Measurements from ENCODE around the gene MGLL.

The MGLL gene

GRCh38 chr3:127732879-127733350 lies 89.4 kb downstream of the MGLL start:
- Histone ChIP-seq H3K27me3 (ENCODE audit: insufficient read depth, low read length) (no peaks in the 10 kb centered on the region), H3K9ac (ENCODE audit: low read length) (no peak overlapping the region), H3K4me1 (ENCODE audit: control insufficient read depth in 1 of 2, insufficient read depth in 2 of 2, low read length in 2 of 2) (peaks cover 5 to 11% of the 10 kb centered on the region in 2 experiments), H3K79me2 (ENCODE audit: control insufficient read depth, insufficient read depth, low read length, poor library complexity) (no peaks in the 10 kb centered on the region), H2AFZ (ENCODE audit: insufficient read depth, low read length, poor library complexity) (no peak overlapping the region), H4K91ac (ENCODE audit: low read depth, low read length) (no peak overlapping the region), H3K4me3 (ENCODE audit: low read depth, low read length) (no peak overlapping the region), H2AK5ac (ENCODE audit: low read length) (no peak overlapping the region), H3K9me3 (ENCODE audit: insufficient read depth, low read depth, low read length) (no peaks in the 10 kb centered on the region), H3K14ac (ENCODE audit: low read length) (no peak overlapping the region), H2BK5ac (ENCODE audit: low read depth, low read length, poor library complexity) (no peak overlapping the region), H3K18ac (ENCODE audit: low read length) (no peak overlapping the region), H3K4ac (ENCODE audit: low read depth, low read length) (no peak overlapping the region), H2BK12ac (ENCODE audit: low read length) (no peak overlapping the region), H4K12ac (ENCODE audit: low read depth, low read length) (no peak overlapping the region), H3K4me2 (ENCODE audit: low read length) (no peak overlapping the region), H4K8ac (ENCODE audit: low read depth, low read length) (no peak overlapping the region), H3K27ac (ENCODE audit: low read depth, low read length) (no peak overlapping the region), H2BK120ac (ENCODE audit: insufficient read depth, low read length, poor library complexity) (no peak overlapping the region), H3K36me3 (ENCODE audit: control insufficient read depth in 1 of 2, insufficient read depth in 2 of 2, low read length in 2 of 2) (no peaks in the 10 kb centered on the region), H3K23ac (ENCODE audit: low read length) (no peak overlapping the region), H3K79me1 (ENCODE audit: low read length) (peaks cover 4% of the 10 kb centered on the region)
- no peak for DNase-seq
- WGBS (ENCODE audit: extremely low coverage, insufficient coverage, insufficient read length): no CpG with 5 or more reads among the region's 9 CpGs

DNA sequence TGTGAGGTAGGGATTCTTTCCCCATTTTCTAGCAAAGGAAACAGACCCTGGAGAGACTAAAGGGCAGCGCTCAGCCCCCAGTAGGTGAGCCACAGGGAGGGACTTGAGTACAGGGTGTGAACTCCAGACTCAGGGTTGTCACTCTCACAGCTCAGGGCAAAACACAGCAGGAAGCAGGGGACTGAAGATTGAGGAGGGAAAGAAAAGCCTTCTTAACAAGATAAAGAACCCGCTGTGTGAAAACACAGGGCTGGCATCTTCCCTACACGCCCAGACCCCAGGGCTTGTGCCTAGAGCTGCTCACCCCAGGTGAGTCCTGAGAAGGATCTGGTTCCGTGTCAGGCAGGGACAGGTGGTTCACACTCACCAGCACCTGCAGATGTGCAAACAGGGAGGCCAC lies 90.0 kb downstream of the MGLL start:
- WGBS (ENCODE audit: extremely low coverage, insufficient coverage, insufficient read length): no CpG with 5 or more reads among the region's 4 CpGs
- Histone ChIP-seq H3K23ac (ENCODE audit: low read length) (no peak overlapping the region), H2BK120ac (ENCODE audit: insufficient read depth, low read length, poor library complexity) (no peak overlapping the region), H3K18ac (ENCODE audit: low read length) (no peak overlapping the region), H3K4me3 (ENCODE audit: low read depth, low read length) (no peak overlapping the region), H2BK5ac (ENCODE audit: low read depth, low read length, poor library complexity) (no peak overlapping the region), H3K14ac (ENCODE audit: low read length) (no peak overlapping the region), H3K9ac (ENCODE audit: low read length) (no peak overlapping the region), H4K8ac (ENCODE audit: low read depth, low read length) (no peak overlapping the region), H4K91ac (ENCODE audit: low read depth, low read length) (no peak overlapping the region), H2AFZ (ENCODE audit: insufficient read depth, low read length, poor library complexity) (no peak overlapping the region), H3K79me1 (ENCODE audit: low read length) (peaks cover 4% of the 10 kb centered on the region), H3K27ac (ENCODE audit: low read depth, low read length) (no peak overlapping the region), H3K4me2 (ENCODE audit: low read length) (no peak overlapping the region), H3K4ac (ENCODE audit: low read depth, low read length) (no peak overlapping the region), H3K36me3 (ENCODE audit: control insufficient read depth in 1 of 2, insufficient read depth in 2 of 2, low read length in 2 of 2) (no peaks in the 10 kb centered on the region), H2BK12ac (ENCODE audit: low read length) (no peak overlapping the region), H2AK5ac (ENCODE audit: low read length) (no peak overlapping the region), H3K4me1 (ENCODE audit: control insufficient read depth in 1 of 2, insufficient read depth in 2 of 2, low read length in 2 of 2) (peaks cover 5 to 11% of the 10 kb centered on the region in 2 experiments), H4K12ac (ENCODE audit: low read depth, low read length) (no peak overlapping the region), H3K9me3 (ENCODE audit: insufficient read depth, low read depth, low read length) (no peaks in the 10 kb centered on the region), H3K79me2 (ENCODE audit: control insufficient read depth, insufficient read depth, low read length, poor library complexity) (no peaks in the 10 kb centered on the region), H3K27me3 (ENCODE audit: insufficient read depth, low read length) (no peaks in the 10 kb centered on the region)
- no peak for DNase-seq

DNA sequence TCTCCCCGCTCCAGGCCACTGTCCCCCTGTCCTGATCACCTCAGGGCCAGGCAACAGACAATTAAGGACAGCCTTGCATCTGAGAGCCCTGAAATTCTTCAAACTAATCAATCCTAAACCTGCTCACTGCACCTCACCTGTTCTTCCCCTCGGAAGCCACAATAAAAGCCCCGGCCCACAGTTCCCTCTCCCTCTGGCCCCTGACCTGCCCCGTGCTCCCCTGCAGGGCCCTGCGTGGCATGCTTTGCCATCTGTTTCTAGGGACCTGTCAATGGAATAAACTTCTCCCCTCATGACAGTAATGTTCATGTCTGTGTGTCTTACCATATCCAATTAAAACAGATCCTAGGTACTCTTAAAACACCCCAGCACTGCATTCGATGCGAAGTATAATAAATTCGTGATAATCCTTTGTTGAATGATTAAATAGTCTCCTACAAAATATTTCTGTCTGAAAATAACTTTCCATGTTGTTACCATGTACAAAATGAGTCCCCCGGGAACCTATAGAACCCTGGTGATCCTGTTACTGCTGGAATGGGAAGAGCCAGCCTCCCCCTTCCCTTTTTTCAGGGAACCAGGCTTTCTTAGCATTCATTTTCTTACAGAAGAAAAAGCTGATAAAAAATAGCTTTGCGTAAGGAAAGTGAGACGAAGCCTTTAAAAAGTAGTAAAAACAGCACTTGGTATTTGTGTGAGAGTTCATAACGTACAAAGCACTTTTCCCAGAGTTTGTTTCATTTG lies 90.6 kb downstream of the MGLL start:
- H3K27me3 ChIP-seq (ENCODE audit: insufficient read depth, low read length): no peaks in the 10 kb centered on the region
- no peak overlapping the region for H3K27ac ChIP-seq (ENCODE audit: low read depth, low read length)
- H2BK120ac ChIP-seq (ENCODE audit: insufficient read depth, low read length, poor library complexity): no peak overlapping the region
- no peaks in the 10 kb centered on the region for H3K79me2 ChIP-seq (ENCODE audit: control insufficient read depth, insufficient read depth, low read length, poor library complexity)
- no peak overlapping the region for H2AK5ac ChIP-seq (ENCODE audit: low read length)
- no peak overlapping the region for H4K91ac ChIP-seq (ENCODE audit: low read depth, low read length)
- H3K14ac ChIP-seq (ENCODE audit: low read length): no peak overlapping the region
- no peak overlapping the region for H4K8ac ChIP-seq (ENCODE audit: low read depth, low read length)
- no peaks in the 10 kb centered on the region for H3K36me3 ChIP-seq (ENCODE audit: control insufficient read depth in 1 of 2, insufficient read depth in 2 of 2, low read length in 2 of 2)
- H3K9ac ChIP-seq (ENCODE audit: low read length): no peak overlapping the region
- no peak overlapping the region for H2AFZ ChIP-seq (ENCODE audit: insufficient read depth, low read length, poor library complexity)
- H3K4me2 ChIP-seq (ENCODE audit: low read length): no peak overlapping the region
- H3K9me3 ChIP-seq (ENCODE audit: insufficient read depth, low read depth, low read length): no peaks in the 10 kb centered on the region
- H2BK12ac ChIP-seq (ENCODE audit: low read length): no peak overlapping the region
- DNase-seq: no peak
- H3K4me1 ChIP-seq (ENCODE audit: control insufficient read depth in 1 of 2, insufficient read depth in 2 of 2, low read length in 2 of 2): peaks cover 5 to 11% of the 10 kb centered on the region in 2 experiments
- H3K79me1 ChIP-seq (ENCODE audit: low read length): peaks cover 4% of the 10 kb centered on the region
- no peak overlapping the region for H3K23ac ChIP-seq (ENCODE audit: low read length)
- H3K4me3 ChIP-seq (ENCODE audit: low read depth, low read length): no peak overlapping the region
- no CpG with 5 or more reads among the region's 12 CpGs for WGBS (ENCODE audit: extremely low coverage, insufficient coverage, insufficient read length)
- no peak overlapping the region for H3K18ac ChIP-seq (ENCODE audit: low read length)
- no peak overlapping the region for H2BK5ac ChIP-seq (ENCODE audit: low read depth, low read length, poor library complexity)
- H4K12ac ChIP-seq (ENCODE audit: low read depth, low read length): no peak overlapping the region
- H3K4ac ChIP-seq (ENCODE audit: low read depth, low read length): no peak overlapping the region

- no peaks in the 10 kb centered on the region for H3K9me3 ChIP-seq (ENCODE audit: insufficient read depth, low read depth, low read length)
- DNase-seq: peak in 1 of 2 donors; percentile 15
- no peak overlapping the region for H4K8ac ChIP-seq (ENCODE audit: low read depth, low read length)
- H3K4me3 ChIP-seq (ENCODE audit: low read depth, low read length): no peak overlapping the region
- H2BK12ac ChIP-seq (ENCODE audit: low read length): no peak overlapping the region
- H3K4ac ChIP-seq (ENCODE audit: low read depth, low read length): no peak overlapping the region
- no peak overlapping the region for H3K4me2 ChIP-seq (ENCODE audit: low read length)
- no peak overlapping the region for H3K18ac ChIP-seq (ENCODE audit: low read length)
- WGBS (ENCODE audit: extremely low coverage, insufficient coverage, insufficient read length): no CpG with 5 or more reads among the region's 6 CpGs
- no peaks in the 10 kb centered on the region for H3K79me2 ChIP-seq (ENCODE audit: control insufficient read depth, insufficient read depth, low read length, poor library complexity)
- no peak overlapping the region for H3K23ac ChIP-seq (ENCODE audit: low read length)
- H3K36me3 ChIP-seq (ENCODE audit: control insufficient read depth in 1 of 2, insufficient read depth in 2 of 2, low read length in 2 of 2): no peaks in the 10 kb centered on the region
- no peak overlapping the region for H4K91ac ChIP-seq (ENCODE audit: low read depth, low read length)
- H2BK120ac ChIP-seq (ENCODE audit: insufficient read depth, low read length, poor library complexity): no peak overlapping the region
- no peaks in the 10 kb centered on the region for H3K27me3 ChIP-seq (ENCODE audit: insufficient read depth, low read length)
- H3K79me1 ChIP-seq (ENCODE audit: low read length): peaks cover 4% of the 10 kb centered on the region
- H2AK5ac ChIP-seq (ENCODE audit: low read length): no peak overlapping the region
- peaks cover 5 to 11% of the 10 kb centered on the region in 2 experiments for H3K4me1 ChIP-seq (ENCODE audit: control insufficient read depth in 1 of 2, insufficient read depth in 2 of 2, low read length in 2 of 2)
- H4K12ac ChIP-seq (ENCODE audit: low read depth, low read length): no peak overlapping the region
- H2AFZ ChIP-seq (ENCODE audit: insufficient read depth, low read length, poor library complexity): no peak overlapping the region
- no peak overlapping the region for H2BK5ac ChIP-seq (ENCODE audit: low read depth, low read length, poor library complexity)
- no peak overlapping the region for H3K14ac ChIP-seq (ENCODE audit: low read length)
- H3K27ac ChIP-seq (ENCODE audit: low read depth, low read length): no peak overlapping the region
- no peak overlapping the region for H3K9ac ChIP-seq (ENCODE audit: low read length)
Observed at GRCh38 chr3:127730666-127731295, 91.5 kb downstream of the MGLL start.

Measured in trophoblast cell (in vitro differentiated cells and primary cell).